SK-N-SH treated with all-trans-retinoic acid at 6 μM for 48 hours (cell line): ENCODE results near the gene TSHZ1.

Experiments
- ATAC-seq: fragments of 200-7000 bp; cut with Tn5 transposase; 3 replicates; pipeline ENCODE4 v1.9.1; 2020; ENCODE audit warnings: mild to moderate bottlenecking, moderate library complexity
- ARNTL ChIP-seq: fragments of 450-650 bp; formaldehyde crosslinking; IDR thresholded peaks from 2 replicates; pipeline ENCODE4 v1.5.0; 2020; ENCODE audit warnings: low read depth, mild to moderate bottlenecking, moderate library complexity, borderline replicate concordance
- BACH2 ChIP-seq: fragments of 250-450 bp; sonication (Bioruptor Pico); IDR thresholded peaks from 2 replicates; pipeline ENCODE4 v1.9.0; 2021; ENCODE audit warnings: mild to moderate bottlenecking, borderline replicate concordance
- CREB5 ChIP-seq: fragments of 250-450 bp; sonication (Bioruptor Pico); IDR thresholded peaks from 2 replicates; pipeline ENCODE4 v1.5.1; 2020; ENCODE audit warnings: low read depth, mild to moderate bottlenecking, moderate library complexity
- CSDC2 ChIP-seq: fragments of 250-450 bp; sonication (Bioruptor Pico); IDR thresholded peaks from 2 replicates; pipeline ENCODE4 v1.5.0; 2020; ENCODE audit warnings: mild to moderate bottlenecking, moderate library complexity
- CSRNP3 ChIP-seq: fragments of 250-450 bp; sonication (Bioruptor Pico); IDR thresholded peaks from 2 replicates; pipeline ENCODE4 v1.5.1; 2021; ENCODE audit warnings: mild to moderate bottlenecking, moderate library complexity
- ESRRG ChIP-seq: fragments of 250-450 bp; sonication (Bioruptor Pico); IDR thresholded peaks from 2 replicates; pipeline ENCODE4 v1.6.1; 2021; ENCODE audit warnings: mild to moderate bottlenecking
- GLIS3 ChIP-seq: fragments of 250-450 bp; sonication (Bioruptor Pico); IDR thresholded peaks from 2 replicates; pipeline ENCODE4 v1.5.0; 2020; ENCODE audit warnings: mild to moderate bottlenecking, moderate library complexity
- ISL1 ChIP-seq: fragments of 250-450 bp; sonication (Bioruptor Pico); IDR thresholded peaks from 2 replicates; pipeline ENCODE4 v2.1.2; 2022; ENCODE audit warnings: mild to moderate bottlenecking, moderate library complexity
- OSR1 ChIP-seq: fragments of 250-450 bp; sonication (Bioruptor Pico); IDR thresholded peaks from 2 replicates; pipeline ENCODE4 v1.8.0; 2022; ENCODE audit warnings: moderate library complexity, mild to moderate bottlenecking, inconsistent platforms
- PATZ1 ChIP-seq: fragments of 250-450 bp; sonication (Bioruptor Pico); IDR thresholded peaks from 2 replicates; pipeline ENCODE4 v1.8.0; 2020; ENCODE audit warnings: mild to moderate bottlenecking, moderate library complexity, borderline replicate concordance
- POU6F1 ChIP-seq: fragments of 250-450 bp; sonication (Bioruptor Pico); IDR thresholded peaks from 2 replicates; pipeline ENCODE4 v1.8.0; 2021; ENCODE audit warnings: low read depth, mild to moderate bottlenecking, moderate library complexity, borderline replicate concordance
- PPARA ChIP-seq: fragments of 250-450 bp; sonication (Bioruptor Pico); IDR thresholded peaks from 2 replicates; pipeline ENCODE4 v1.5.0; 2020; ENCODE audit warnings: mild to moderate bottlenecking, borderline replicate concordance
- RARB ChIP-seq: fragments of 250-450 bp; sonication (Bioruptor Pico); IDR thresholded peaks from 2 replicates; pipeline ENCODE4 v1.8.0; 2021; ENCODE audit warnings: mild to moderate bottlenecking, moderate library complexity
- SNAI2 ChIP-seq: fragments of 250-450 bp; sonication (Bioruptor Pico); IDR thresholded peaks from 2 replicates; pipeline ENCODE4 v1.5.0; 2020; ENCODE audit warnings: mild to moderate bottlenecking, moderate library complexity
- TCF4 ChIP-seq: fragments of 250-450 bp; sonication (Bioruptor Pico); IDR thresholded peaks from 2 replicates; pipeline ENCODE4 v1.8.0; 2021; ENCODE audit warnings: mild to moderate bottlenecking, moderate library complexity, borderline replicate concordance
- TOX ChIP-seq: fragments of 250-450 bp; sonication (Bioruptor Pico); IDR thresholded peaks from 2 replicates; pipeline ENCODE4 v1.8.0; 2021; ENCODE audit warnings: mild to moderate bottlenecking, moderate library complexity, borderline replicate concordance
- ZC3H10 ChIP-seq: fragments of 250-450 bp; sonication (Bioruptor Pico); IDR thresholded peaks from 2 replicates; pipeline ENCODE4 v1.5.1; 2021; ENCODE audit warnings: mild to moderate bottlenecking, moderate library complexity
- ZFP3 ChIP-seq: fragments of 250-450 bp; sonication (Bioruptor Pico); IDR thresholded peaks from 2 replicates; pipeline ENCODE4 v1.5.0; 2020; ENCODE audit warnings: mild to moderate bottlenecking, moderate library complexity
- ZFP30 ChIP-seq: fragments of 450-650 bp; formaldehyde crosslinking; IDR thresholded peaks from 2 replicates; pipeline ENCODE4 v1.5.0; 2022; ENCODE audit warnings: mild to moderate bottlenecking, moderate library complexity
- ZNF565 ChIP-seq: fragments of 450-650 bp; formaldehyde crosslinking; conservative IDR thresholded peaks from 2 replicates; pipeline ENCODE4 v1.5.0; 2020; ENCODE audit warnings: low read depth, mild to moderate bottlenecking, moderate library complexity
- ZNF8 ChIP-seq: fragments of 450-650 bp; formaldehyde crosslinking; IDR thresholded peaks from 2 replicates; pipeline ENCODE4 v1.5.0; 2020; ENCODE audit warnings: mild to moderate bottlenecking, moderate library complexity

TSHZ1 gene

GRCh38 chr18:75169411-75169810 is 41.2 kb upstream of the TSHZ1 start:
- TF ChIP-seq POU6F1 (CRISPR knock-in tag): no peak
- TF ChIP-seq RARB (CRISPR knock-in tag): no peak
- no peak for TF ChIP-seq ZNF8 (CRISPR knock-in tag)
- no peak for TF ChIP-seq TOX
- no peak for TF ChIP-seq ZNF565 (CRISPR knock-in tag)
- TF ChIP-seq ZC3H10 (CRISPR knock-in tag): no peak
- no peak for TF ChIP-seq CREB5
- TF ChIP-seq ZFP30 (CRISPR knock-in tag): no peak
- no peak for TF ChIP-seq ESRRG (CRISPR knock-in tag)
- TF ChIP-seq BACH2 (CRISPR knock-in tag): no peak
- no peak for TF ChIP-seq TCF4 (CRISPR knock-in tag)
- TF ChIP-seq OSR1 (CRISPR knock-in tag): no peak
- no peak for TF ChIP-seq ZFP3
- TF ChIP-seq CSDC2 (CRISPR knock-in tag): no peak
- ATAC-seq: no peak

- TF ChIP-seq ISL1 (CRISPR knock-in tag) (no peak), TOX (no peak), PPARA (CRISPR knock-in tag) (no peak), BACH2 (CRISPR knock-in tag) (no peak), ZNF565 (CRISPR knock-in tag) (no peak), SNAI2 (no peak), GLIS3 (CRISPR knock-in tag) (no peak)
- ATAC-seq: no peak
Observed at GRCh38 chr18:75170022-75170789, 40.4 kb upstream of the TSHZ1 start.

- TF ChIP-seq CSRNP3 (CRISPR knock-in tag): no peak
- no peak for TF ChIP-seq GLIS3 (CRISPR knock-in tag)
- TF ChIP-seq CREB5: no peak
- no peak for TF ChIP-seq ZFP3
- no peak for TF ChIP-seq ARNTL
- ATAC-seq: no peak
Observed at GRCh38 chr18:75170916-75171315, 39.7 kb upstream of the TSHZ1 start.

GRCh38 chr18:75172299-75173124 is 38.1 kb upstream of the TSHZ1 start:
- ATAC-seq: no peak
- no peak for TF ChIP-seq ARNTL
- TF ChIP-seq PATZ1 (CRISPR knock-in tag): no peak
- no peak for TF ChIP-seq CSRNP3 (CRISPR knock-in tag)
- no peak for TF ChIP-seq OSR1 (CRISPR knock-in tag)
- no peak for TF ChIP-seq CREB5
- TF ChIP-seq ZFP30 (CRISPR knock-in tag): no peak
- no peak for TF ChIP-seq ZNF565 (CRISPR knock-in tag)
- TF ChIP-seq PPARA (CRISPR knock-in tag): no peak
- no peak for TF ChIP-seq BACH2 (CRISPR knock-in tag)
